ENCODE results near the gene IP6K1. TPM values are rescaled to one million over a fixed set of nuclear protein-coding genes. Genes with fewer than 3 reads are reported as not detected.
A peak's percentile ranks its signal among the peaks of the same experiment; 100 is the strongest.

The IP6K1 gene
- total and polyA plus RNA-seq, 10 of the 15 experiments (the other 5 are each of a cell fraction or from before 2014, with no cell fraction given) = 1.3 to 30.6 (median 18.2) TPM

GRCh38 chr3:49675912-49676311 is 110.4 kb downstream of the IP6K1 start:
- no peaks in the 10 kb centered on the region for H3K27me3 ChIP-seq (replicated peaks in 1 of 2; ENCODE audit: control insufficient read depth in 2 of 2, insufficient read depth in 2 of 2, low read length in 1 of 2)
- ATAC-seq = no peak
- no peak overlapping the region for H3K9ac ChIP-seq (ENCODE audit: control insufficient read depth, insufficient read depth, low read length)
- WGBS (ENCODE audit: insufficient coverage, insufficient replicate concordance, low lambda C conversion rate, missing lambda C conversion rate) = 89% methylated on average over 11 of the region's 11 CpGs
- no peak for DNase-seq (ENCODE audit: low read depth, low spot score)
- H2AFZ ChIP-seq (ENCODE audit: control insufficient read depth, low read depth, low read length) = no peak overlapping the region
- TSS peak; percentile 56 for BruUV-seq (replicated peaks)
- ChIA-PET SMC1A (ENCODE audit: uncharacterized antibody, unreplicated experiment) (no interaction called here), POLR2A (no interaction called here), CTCF (interaction anchor here (0.6 to 3.0 kb wide), 5 partner anchors 13 to 137 kb away, joined by 3 to 15 read pairs (median 3); partner anchors contain the start of genes MST1 and RNF123), RAD21 (ENCODE audit: unreplicated experiment) (interaction anchor here (2.2 kb wide), 1 partner anchor 137 kb away, joined by 8 read pairs; no protein-coding TSS in a partner anchor)
- intact Hi-C loops (cut with micrococcal nuclease; ENCODE audit: unreplicated experiment) = loop anchor here (10.0 kb wide), 1 partner anchor 651 kb away; the partner anchor contains the start of genes IMPDH2 and NDUFAF3
- H3K4me1 ChIP-seq (ENCODE audit: control insufficient read depth, insufficient read depth, low read length) = peaks cover 10% of the 10 kb centered on the region
- no peaks in the 10 kb centered on the region for H3K9me3 ChIP-seq (replicated peaks; ENCODE audit: control insufficient read depth, insufficient read depth, low read length)
- no peaks in the 10 kb centered on the region for H4K20me1 ChIP-seq (ENCODE audit: control insufficient read depth, insufficient read depth)
- H3K79me2 ChIP-seq (ENCODE audit: control insufficient read depth, insufficient read depth, low read length) = peaks cover 20% of the 10 kb centered on the region
- H3K4me3 ChIP-seq = no peak overlapping the region
- TF ChIP-seq ZNF622 (IDR thresholded peaks at IDR 0.05) (no peak), TBL1XR1 (IDR thresholded peaks at IDR 0.05; ENCODE audit: low read depth, low read length) (no peak), FOS (IDR thresholded peaks at IDR 0.05; ENCODE audit: borderline replicate concordance, extremely low read depth, insufficient read length) (no peak), ZNF217 (IDR thresholded peaks at IDR 0.05) (no peak), MXI1 (IDR thresholded peaks at IDR 0.05; ENCODE audit: low read depth, low read length) (no peak), ETV6 (conservative IDR thresholded peaks at IDR 0.05 in 1 of 2, IDR thresholded peaks at IDR 0.05 in 1 of 2; ENCODE audit: borderline replicate concordance in 1 of 2, low read depth in 1 of 2) (no peak), ESRRA (IDR thresholded peaks at IDR 0.05; ENCODE audit: low read length) (no peak), MYB (IDR thresholded peaks at IDR 0.05; ENCODE audit: borderline replicate concordance, low read depth, low read length) (no peak), JUND (IDR thresholded peaks at IDR 0.05; ENCODE audit: low read depth, low read length) (no peak), SIX5 (IDR thresholded peaks at IDR 0.05; ENCODE audit: low read depth, low read length, severe bottlenecking) (no peak), NRF1 (conservative IDR thresholded peaks at IDR 0.05; ENCODE audit: low read depth, low read length) (no peak), MYC (IDR thresholded peaks at IDR 0.05; ENCODE audit: insufficient read depth, insufficient read length, insufficient replicate concordance, low read length, severe bottlenecking) (no peak), DPF2 (IDR thresholded peaks at IDR 0.05) (no peak), STAT1 (conservative IDR thresholded peaks at IDR 0.05) (no peak), E4F1 (IDR thresholded peaks at IDR 0.05; ENCODE audit: borderline replicate concordance, partially characterized antibody) (no peak), REST (IDR thresholded peaks at IDR 0.05; ENCODE audit: low read depth, low read length) (no peak), LARP7 (IDR thresholded peaks at IDR 0.05) (no peak), EP300 (IDR thresholded peaks at IDR 0.05; ENCODE audit: borderline replicate concordance in 1 of 2, control insufficient read depth in 1 of 2, low read depth in 2 of 2, low read length in 2 of 2) (no peak)
- peaks cover 17 to 18% of the 10 kb centered on the region in 2 experiments for H3K36me3 ChIP-seq (ENCODE audit: control insufficient read depth in 2 of 2, insufficient read depth in 2 of 2, low read length in 1 of 2)
- H3K4me2 ChIP-seq (ENCODE audit: control insufficient read depth, insufficient read depth) = no peak overlapping the region
- no peak overlapping the region for H3K27ac ChIP-seq (ENCODE audit: control insufficient read depth, insufficient read depth)
- no peak for FAIRE-seq
- in situ Hi-C loops (cut with MboI) = loop anchor here (10.0 kb wide), 1 partner anchor 141 kb away; no protein-coding TSS in a partner anchor
